Measurements from ENCODE around the gene LBH.

LBH gene

GRCh38 chr2:30236591-30237238 is 5.4 kb downstream of the LBH start:
- TF ChIP-seq ZBTB7A (IDR thresholded peaks at IDR 0.05; ENCODE audit: low read depth) (no peak), REST (IDR thresholded peaks at IDR 0.05; ENCODE audit: low read depth) (no peak), CEBPB (IDR thresholded peaks at IDR 0.05) (no peak), USF1 (IDR thresholded peaks at IDR 0.05) (no peak), FOXM1 (IDR thresholded peaks at IDR 0.05; ENCODE audit: borderline replicate concordance, low read depth) (no peak), YY1 (IDR thresholded peaks at IDR 0.05; ENCODE audit: low read depth) (no peak), TAF1 (IDR thresholded peaks at IDR 0.05; ENCODE audit: low read depth) (no peak), RAD21 (IDR thresholded peaks at IDR 0.05; ENCODE audit: low read depth) (no peak), EP300 (IDR thresholded peaks at IDR 0.05; ENCODE audit: borderline replicate concordance) (no peak), EGR1 (IDR thresholded peaks at IDR 0.05) (no peak), NFIC (IDR thresholded peaks at IDR 0.05) (no peak), MAX (IDR thresholded peaks at IDR 0.05) (no peak), CREB1 (IDR thresholded peaks at IDR 0.05; ENCODE audit: low read depth) (no peak), TEAD4 (IDR thresholded peaks at IDR 0.05) (no peak), TCF12 (IDR thresholded peaks at IDR 0.05; ENCODE audit: low read depth) (no peak)

GRCh38 chr2:30237239-30237965 is 6.1 kb downstream of the LBH start:
- no peak for TF ChIP-seq TAF1 (IDR thresholded peaks at IDR 0.05; ENCODE audit: low read depth)
- no peak for TF ChIP-seq CEBPB (IDR thresholded peaks at IDR 0.05)
- TF ChIP-seq EGR1 (IDR thresholded peaks at IDR 0.05), result no peak
- no peak for TF ChIP-seq ZBTB7A (IDR thresholded peaks at IDR 0.05; ENCODE audit: low read depth)
- no peak for TF ChIP-seq TEAD4 (IDR thresholded peaks at IDR 0.05)
- no peak for TF ChIP-seq RAD21 (IDR thresholded peaks at IDR 0.05; ENCODE audit: low read depth)
- TF ChIP-seq YY1 (IDR thresholded peaks at IDR 0.05; ENCODE audit: low read depth), result no peak
- TF ChIP-seq MAX (IDR thresholded peaks at IDR 0.05), result no peak
- no peak for TF ChIP-seq REST (IDR thresholded peaks at IDR 0.05; ENCODE audit: low read depth)
- no peak for TF ChIP-seq TCF12 (IDR thresholded peaks at IDR 0.05; ENCODE audit: low read depth)
- no peak for TF ChIP-seq CREB1 (IDR thresholded peaks at IDR 0.05; ENCODE audit: low read depth)
- TF ChIP-seq NFIC (IDR thresholded peaks at IDR 0.05), result no peak
- TF ChIP-seq USF1 (IDR thresholded peaks at IDR 0.05), result no peak
- no peak for TF ChIP-seq FOXM1 (IDR thresholded peaks at IDR 0.05; ENCODE audit: borderline replicate concordance, low read depth)
- TF ChIP-seq EP300 (IDR thresholded peaks at IDR 0.05; ENCODE audit: borderline replicate concordance), result no peak

- TF ChIP-seq EGR1 (IDR thresholded peaks at IDR 0.05) (no peak), ZBTB7A (IDR thresholded peaks at IDR 0.05; ENCODE audit: low read depth) (no peak), FOXM1 (IDR thresholded peaks at IDR 0.05; ENCODE audit: borderline replicate concordance, low read depth) (no peak), CREB1 (IDR thresholded peaks at IDR 0.05; ENCODE audit: low read depth) (no peak), REST (IDR thresholded peaks at IDR 0.05; ENCODE audit: low read depth) (no peak), TEAD4 (IDR thresholded peaks at IDR 0.05) (no peak), MAX (IDR thresholded peaks at IDR 0.05) (no peak), NFIC (IDR thresholded peaks at IDR 0.05) (no peak), RAD21 (IDR thresholded peaks at IDR 0.05; ENCODE audit: low read depth) (no peak), USF1 (IDR thresholded peaks at IDR 0.05) (no peak), TAF1 (IDR thresholded peaks at IDR 0.05; ENCODE audit: low read depth) (no peak), EP300 (IDR thresholded peaks at IDR 0.05; ENCODE audit: borderline replicate concordance) (no peak)
Measured at GRCh38 chr2:30237966-30238800, 6.8 kb downstream of the LBH start.

Measured in Ishikawa (cell line).